ENCODE data around the gene ZMIZ1.

ZMIZ1 gene

GRCh38 chr10:79243181-79244067, 174.7 kb downstream of the ZMIZ1 start:
- DNase-seq = peak; percentile 85
- Mint-ChIP-seq H3K27ac (peak overlapping the region; percentile 88), H3K27me3 (no peaks in the 10 kb centered on the region), H3K9me3 (no peaks in the 10 kb centered on the region), H3K4me3 (peak overlapping the region; percentile 83), H3K36me3 (ENCODE audit: low read depth) (peaks cover 6% of the 10 kb centered on the region), H3K4me1 (ENCODE audit: low read depth) (peaks cover 60% of the 10 kb centered on the region)

- H3K9me3 Mint-ChIP-seq = no peaks in the 10 kb centered on the region
- H3K27me3 Mint-ChIP-seq = no peaks in the 10 kb centered on the region
- peak overlapping the region; percentile 83 for H3K4me3 Mint-ChIP-seq
- H3K36me3 Mint-ChIP-seq (ENCODE audit: low read depth) = peaks cover 6% of the 10 kb centered on the region
- H3K27ac Mint-ChIP-seq = peak overlapping the region; percentile 88
- no peak for DNase-seq
- peaks cover 67% of the 10 kb centered on the region for H3K4me1 Mint-ChIP-seq (ENCODE audit: low read depth)
Measured at GRCh38 chr10:79244068-79244442, 175.3 kb downstream of the ZMIZ1 start.

GRCh38 chr10:79244841-79245504, 176.2 kb downstream of the ZMIZ1 start:
- no peaks in the 10 kb centered on the region for H3K27me3 Mint-ChIP-seq
- H3K4me1 Mint-ChIP-seq (ENCODE audit: low read depth) = peaks cover 76% of the 10 kb centered on the region
- DNase-seq = peak; percentile 51
- H3K4me3 Mint-ChIP-seq = peak overlapping the region; percentile 83
- H3K27ac Mint-ChIP-seq = peak overlapping the region; percentile 88
- H3K36me3 Mint-ChIP-seq (ENCODE audit: low read depth) = peaks cover 6% of the 10 kb centered on the region
- no peaks in the 10 kb centered on the region for H3K9me3 Mint-ChIP-seq

- Mint-ChIP-seq H3K36me3 (ENCODE audit: low read depth) (peaks cover 6% of the 10 kb centered on the region), H3K4me3 (peak overlapping the region; percentile 83), H3K27me3 (no peaks in the 10 kb centered on the region), H3K9me3 (no peaks in the 10 kb centered on the region), H3K27ac (peak overlapping the region; percentile 88), H3K4me1 (ENCODE audit: low read depth) (peaks cover 78% of the 10 kb centered on the region)
- DNase-seq = no peak
Measured at GRCh38 chr10:79245539-79246208, 176.9 kb downstream of the ZMIZ1 start.

GRCh38 chr10:79246209-79246581, 177.4 kb downstream of the ZMIZ1 start:
- peaks cover 79% of the 10 kb centered on the region for H3K4me1 Mint-ChIP-seq (ENCODE audit: low read depth)
- no peak overlapping the region for H3K27ac Mint-ChIP-seq
- no peaks in the 10 kb centered on the region for H3K9me3 Mint-ChIP-seq
- H3K36me3 Mint-ChIP-seq (ENCODE audit: low read depth) = peaks cover 6% of the 10 kb centered on the region
- no peak for DNase-seq
- no peaks in the 10 kb centered on the region for H3K27me3 Mint-ChIP-seq
- no peak overlapping the region for H3K4me3 Mint-ChIP-seq

- H3K4me1 Mint-ChIP-seq (ENCODE audit: low read depth) = peaks cover 76% of the 10 kb centered on the region
- peaks cover 6% of the 10 kb centered on the region for H3K36me3 Mint-ChIP-seq (ENCODE audit: low read depth)
- H3K4me3 Mint-ChIP-seq = no peak overlapping the region
Measured at GRCh38 chr10:79246606-79247275, 178.0 kb downstream of the ZMIZ1 start.

GRCh38 chr10:79247373-79248137, 178.8 kb downstream of the ZMIZ1 start:
- Mint-ChIP-seq H3K4me3 (peak overlapping the region; percentile 34), H3K36me3 (ENCODE audit: low read depth) (peaks cover 6% of the 10 kb centered on the region), H3K27ac (peak overlapping the region; percentile 83), H3K4me1 (ENCODE audit: low read depth) (peaks cover 72% of the 10 kb centered on the region), H3K9me3 (no peaks in the 10 kb centered on the region), H3K27me3 (no peaks in the 10 kb centered on the region)
- DNase-seq = no peak

More at GRCh38 chr10:79246606-79247275, 178.0 kb downstream of the ZMIZ1 start:
- peak overlapping the region; percentile 33 for H3K27ac Mint-ChIP-seq
- H3K27me3 Mint-ChIP-seq = no peaks in the 10 kb centered on the region
- no peaks in the 10 kb centered on the region for H3K9me3 Mint-ChIP-seq
- DNase-seq = no peak

GRCh38 chr10:79248341-79249185, 179.8 kb downstream of the ZMIZ1 start:
- Mint-ChIP-seq H3K9me3 (no peaks in the 10 kb centered on the region), H3K4me3 (peak overlapping the region; percentile 34), H3K4me1 (ENCODE audit: low read depth) (peaks cover 72% of the 10 kb centered on the region), H3K36me3 (ENCODE audit: low read depth) (peaks cover 6% of the 10 kb centered on the region), H3K27me3 (no peaks in the 10 kb centered on the region), H3K27ac (peak overlapping the region; percentile 83)
- DNase-seq = no peak

- H3K4me1 Mint-ChIP-seq (ENCODE audit: low read depth) = peaks cover 66% of the 10 kb centered on the region
- H3K9me3 Mint-ChIP-seq = no peaks in the 10 kb centered on the region
- no peaks in the 10 kb centered on the region for H3K36me3 Mint-ChIP-seq (ENCODE audit: low read depth)
- no peaks in the 10 kb centered on the region for H3K27me3 Mint-ChIP-seq
- DNase-seq = no peak
- H3K27ac Mint-ChIP-seq = peak overlapping the region; percentile 88
- peak overlapping the region; percentile 36 for H3K4me3 Mint-ChIP-seq
Measured at GRCh38 chr10:79249186-79250121, 180.7 kb downstream of the ZMIZ1 start.

- DNase-seq = no peak
- peaks cover 60% of the 10 kb centered on the region for H3K4me1 Mint-ChIP-seq (ENCODE audit: low read depth)
- H3K27ac Mint-ChIP-seq = peak overlapping the region; percentile 88
- H3K4me3 Mint-ChIP-seq = no peak overlapping the region
- H3K27me3 Mint-ChIP-seq = no peaks in the 10 kb centered on the region
- H3K36me3 Mint-ChIP-seq (ENCODE audit: low read depth) = no peaks in the 10 kb centered on the region
- H3K9me3 Mint-ChIP-seq = no peaks in the 10 kb centered on the region
Measured at GRCh38 chr10:79250259-79250658, 181.5 kb downstream of the ZMIZ1 start.

- Mint-ChIP-seq H3K27ac (no peak overlapping the region), H3K9me3 (no peaks in the 10 kb centered on the region), H3K4me3 (no peak overlapping the region), H3K36me3 (ENCODE audit: low read depth) (no peaks in the 10 kb centered on the region), H3K27me3 (no peaks in the 10 kb centered on the region), H3K4me1 (ENCODE audit: low read depth) (peaks cover 45% of the 10 kb centered on the region)
- no peak for DNase-seq
Measured at GRCh38 chr10:79252450-79252849, 183.7 kb downstream of the ZMIZ1 start.

GRCh38 chr10:79252971-79253370, 184.2 kb downstream of the ZMIZ1 start:
- Mint-ChIP-seq H3K27me3 (no peaks in the 10 kb centered on the region), H3K36me3 (ENCODE audit: low read depth) (no peaks in the 10 kb centered on the region), H3K4me1 (ENCODE audit: low read depth) (peaks cover 40% of the 10 kb centered on the region), H3K4me3 (no peak overlapping the region), H3K27ac (no peak overlapping the region), H3K9me3 (no peaks in the 10 kb centered on the region)
- DNase-seq = no peak
